Neuronal stem cell (in vitro differentiated cells): ENCODE data around the gene NCK1.

Experiments used
- DNase-seq: peaks from one replicate; pipeline ENCODE4 v3.0.0-alpha.2; 2013; ENCODE audit warnings: low spot score
- H2AFZ ChIP-seq: one replicate; pipeline ENCODE4 v1.6.1; 2013; ENCODE audit warnings: mild to moderate bottlenecking, low read length, inconsistent platforms
- H2AK5ac ChIP-seq: 2 replicates; pipeline ENCODE4 v1.6.1; 2013; ENCODE audit warnings: low read depth, mild to moderate bottlenecking, inconsistent platforms, low read length, moderate library complexity, mixed read lengths
- H2BK120ac ChIP-seq: 2 replicates; pipeline ENCODE4 v1.6.1; 2013; ENCODE audit warnings: low read depth, mild to moderate bottlenecking, inconsistent platforms, low read length, moderate library complexity, mixed read lengths
- H2BK12ac ChIP-seq: one replicate; pipeline ENCODE4 v1.6.1; 2013; ENCODE audit warnings: low read length, inconsistent platforms
- H2BK15ac ChIP-seq: 2 replicates; pipeline ENCODE4 v1.6.1; 2013; ENCODE audit warnings: mild to moderate bottlenecking, low read length, inconsistent platforms, mixed read lengths
- H2BK5ac ChIP-seq: one replicate; pipeline ENCODE4 v1.6.1; 2013; ENCODE audit warnings: inconsistent platforms, mild to moderate bottlenecking, low read length, moderate library complexity
- H3K14ac ChIP-seq: one replicate; pipeline ENCODE4 v1.6.1; 2013; ENCODE audit warnings: low read length, inconsistent platforms
- H3K18ac ChIP-seq: 2 replicates; pipeline ENCODE4 v1.6.1; 2013; ENCODE audit warnings: low read length, inconsistent platforms
- H3K23ac ChIP-seq: 2 replicates; pipeline ENCODE4 v1.6.1; 2013; ENCODE audit warnings: low read depth, mild to moderate bottlenecking, mixed read lengths, low read length, inconsistent platforms; ENCODE audit not compliant: poor library complexity
- H3K27ac ChIP-seq: replicated peaks from 3 replicates; pipeline ENCODE4 v1.5.1; 2013; ENCODE audit warnings: low read length, inconsistent platforms
- H3K27me3 ChIP-seq, 3 experiments: 2 replicates each; pipeline ENCODE4 v1.6.1; 2013; ENCODE audit warnings: low read length in 3 of 3, mild to moderate bottlenecking in 2 of 3, inconsistent platforms in 1 of 3, low read depth in 1 of 3, mixed read lengths in 1 of 3, moderate library complexity in 1 of 3; ENCODE audit not compliant: control insufficient read depth in 3 of 3, insufficient read depth in 3 of 3
- H3K36me3 ChIP-seq, 2 donors: replicated peaks in 1 of 2; 2 replicates each; pipeline ENCODE4 v1.6.1; 2013; ENCODE audit warnings: low read length in 2 of 2; ENCODE audit not compliant: control insufficient read depth in 2 of 2, insufficient read depth in 2 of 2
- H3K4ac ChIP-seq: 2 replicates; pipeline ENCODE4 v1.6.1; 2013; ENCODE audit warnings: inconsistent platforms, mild to moderate bottlenecking, low read length, moderate library complexity
- H3K4me1 ChIP-seq, 2 donors: 1 replicate in 1 of 2; 2 replicates in 1 of 2; pipeline ENCODE4 v1.6.1; 2013; ENCODE audit warnings: low read length in 2 of 2, low read depth in 1 of 2; ENCODE audit not compliant: control insufficient read depth in 2 of 2, insufficient read depth in 1 of 2
- H3K4me2 ChIP-seq: one replicate; pipeline ENCODE4 v1.6.1; 2013; ENCODE audit warnings: mild to moderate bottlenecking, low read length, inconsistent platforms; ENCODE audit not compliant: insufficient read depth, poor library complexity, severe bottlenecking
- H3K4me3 ChIP-seq, 2 donors: 2 replicates each; pipeline ENCODE4 v1.5.1; 2013; ENCODE audit warnings: low read length in 2 of 2, mild to moderate bottlenecking in 2 of 2, inconsistent platforms in 1 of 2, moderate library complexity in 1 of 2
- H3K79me1 ChIP-seq: one replicate; pipeline ENCODE4 v1.6.1; 2013; ENCODE audit warnings: low read depth, mild to moderate bottlenecking, inconsistent platforms, low read length, moderate library complexity
- H3K9ac ChIP-seq: one replicate; pipeline ENCODE4 v1.6.1; 2013; ENCODE audit warnings: mild to moderate bottlenecking, low read depth, low read length, inconsistent platforms; ENCODE audit not compliant: poor library complexity
- H3K9me3 ChIP-seq, 2 donors: replicated peaks in 1 of 2; 2 replicates each; pipeline versions ENCODE3 to v1.6.1; 2013; ENCODE audit warnings: low read length in 2 of 2, mild to moderate bottlenecking in 2 of 2, inconsistent platforms in 1 of 2, low read depth in 1 of 2, mixed read lengths in 1 of 2, moderate library complexity in 1 of 2; ENCODE audit not compliant: control insufficient read depth in 2 of 2, insufficient read depth in 1 of 2
- H4K8ac ChIP-seq: one replicate; pipeline ENCODE4 v1.6.1; 2013; ENCODE audit warnings: low read depth, mild to moderate bottlenecking, inconsistent platforms, low read length, moderate library complexity
- H4K91ac ChIP-seq: one replicate; pipeline ENCODE4 v1.6.1; 2013; ENCODE audit warnings: low read length, low read depth, mild to moderate bottlenecking, inconsistent platforms; ENCODE audit not compliant: poor library complexity
- WGBS, 2 donors: extraction: QIAGEN DNeasy Blood & Tissue Kit; methylation state at CpG; one replicate each; pipeline ENCODE4 v1.1.7; 2013; ENCODE audit warnings: missing lambda C conversion rate in 2 of 2, mixed read lengths in 1 of 2; ENCODE audit not compliant: insufficient read length in 2 of 2, insufficient replicate concordance in 1 of 2; ENCODE audit errors: extremely low coverage in 2 of 2; 5-methylcytosine and 5-hydroxymethylcytosine counted together

Gene NCK1

GRCh38 chr3:136958939-136959338 is 96.9 kb downstream of the NCK1 start:
- Histone ChIP-seq H3K4me3 (no peak overlapping the region), H3K9ac (no peak overlapping the region), H2BK120ac (no peak overlapping the region), H3K18ac (no peak overlapping the region), H3K27me3 (no peaks in the 10 kb centered on the region), H3K4ac (no peak overlapping the region), H3K23ac (no peak overlapping the region), H3K79me1 (no peaks in the 10 kb centered on the region), H2AK5ac (no peak overlapping the region), H3K4me2 (no peak overlapping the region), H2BK12ac (no peak overlapping the region), H3K36me3 (peaks cover 2 to 4% of the 10 kb centered on the region in 2 donors), H2BK15ac (no peak overlapping the region), H2AFZ (no peak overlapping the region), H3K9me3 (no peaks in the 10 kb centered on the region), H2BK5ac (no peak overlapping the region), H3K4me1 (peaks cover 0 to 4% of the 10 kb centered on the region in 2 donors), H3K14ac (no peak overlapping the region), H4K91ac (no peak overlapping the region), H3K27ac (no peak overlapping the region), H4K8ac (no peak overlapping the region)
- WGBS, 2 donors: no CpG with 5 or more reads among the region's 2 CpGs
- DNase-seq: no peak

DNA sequence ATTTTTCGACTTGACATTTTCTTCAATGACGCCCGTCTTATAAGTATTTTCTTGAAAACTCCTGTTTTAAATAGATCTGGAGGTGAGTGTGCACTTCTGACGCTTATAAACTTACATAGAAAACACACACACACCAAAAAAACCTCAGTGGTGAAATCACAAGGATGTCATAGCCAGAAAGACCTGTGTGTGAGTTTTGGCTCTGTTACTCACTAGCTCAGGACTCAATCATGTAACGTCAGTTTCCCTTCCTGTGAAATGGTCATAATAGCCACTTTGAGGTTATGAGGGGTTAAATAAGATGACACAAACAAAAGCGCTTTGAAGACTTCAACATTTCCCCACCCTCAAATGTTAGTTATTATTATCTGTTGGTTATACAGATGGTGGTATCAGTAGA is 97.6 kb downstream of the NCK1 start:
- H3K79me1 ChIP-seq: no peaks in the 10 kb centered on the region
- DNase-seq: no peak
- H3K9me3 ChIP-seq: no peaks in the 10 kb centered on the region
- H3K23ac ChIP-seq: no peak overlapping the region
- H4K91ac ChIP-seq: no peak overlapping the region
- H3K4me2 ChIP-seq: no peak overlapping the region
- no peak overlapping the region for H3K4ac ChIP-seq
- H4K8ac ChIP-seq: no peak overlapping the region
- no peak overlapping the region for H2AFZ ChIP-seq
- H3K4me1 ChIP-seq: peaks cover 0 to 4% of the 10 kb centered on the region in 2 donors
- no CpG with 5 or more reads among the region's 6 CpGs for WGBS, 2 donors
- H2BK120ac ChIP-seq: no peak overlapping the region
- H3K27me3 ChIP-seq: no peaks in the 10 kb centered on the region
- no peak overlapping the region for H2BK15ac ChIP-seq
- H3K4me3 ChIP-seq: no peak overlapping the region
- H3K27ac ChIP-seq: no peak overlapping the region
- no peak overlapping the region for H2BK12ac ChIP-seq
- H3K36me3 ChIP-seq: peaks cover 2 to 4% of the 10 kb centered on the region in 2 donors
- no peak overlapping the region for H3K18ac ChIP-seq
- no peak overlapping the region for H3K9ac ChIP-seq
- no peak overlapping the region for H2BK5ac ChIP-seq
- H2AK5ac ChIP-seq: no peak overlapping the region
- H3K14ac ChIP-seq: no peak overlapping the region

DNA sequence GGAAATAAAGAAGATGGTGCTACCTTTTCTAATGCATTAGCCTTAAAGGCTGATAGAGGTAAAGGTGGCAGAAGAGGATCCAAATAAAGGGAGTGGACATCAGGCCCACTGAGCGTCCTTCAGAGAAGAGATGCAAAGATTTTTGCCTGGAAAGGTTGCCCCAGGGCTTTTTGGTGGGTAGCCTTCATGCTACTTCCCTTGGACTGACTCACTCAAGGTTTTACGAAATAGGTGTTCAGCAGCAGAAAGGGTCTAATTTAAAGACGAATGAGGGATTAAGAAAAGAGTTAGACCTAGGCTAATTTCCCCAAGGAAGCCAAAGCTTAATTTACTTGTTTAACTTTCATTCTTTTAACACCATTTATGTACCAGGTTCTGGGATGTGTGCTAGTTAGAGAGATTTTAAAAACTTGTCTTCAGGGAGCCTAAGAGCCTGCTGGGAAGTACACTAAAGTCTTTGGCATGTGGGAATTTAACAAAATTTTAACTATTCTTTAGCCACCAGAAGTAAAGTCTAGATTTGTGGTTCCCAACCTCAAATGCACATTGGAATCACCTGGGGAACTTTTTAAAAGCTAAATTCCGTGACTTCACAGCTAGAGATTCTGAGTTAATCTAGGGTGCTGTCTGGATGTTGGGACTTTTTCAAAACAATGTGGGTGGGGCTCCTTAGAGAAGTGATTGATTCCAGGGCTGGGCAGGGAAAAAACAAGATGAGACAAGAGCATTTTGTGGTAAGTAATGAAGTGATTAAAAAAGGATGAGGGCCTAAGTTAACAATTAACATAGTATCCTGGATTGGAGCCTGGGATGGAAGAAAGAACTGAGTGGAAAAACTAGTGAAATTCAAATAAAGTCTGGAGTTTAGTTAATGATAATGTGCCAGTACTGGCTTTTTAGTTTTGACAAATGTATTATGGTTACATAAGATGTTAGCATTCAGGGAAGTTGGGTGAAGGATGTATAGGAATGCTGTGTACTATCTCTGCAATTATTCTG is 99.1 kb downstream of the NCK1 start:
- H3K4ac ChIP-seq: no peak overlapping the region
- H3K9ac ChIP-seq: no peak overlapping the region
- WGBS, 2 donors: no CpG with 5 or more reads among the region's 4 CpGs
- H3K23ac ChIP-seq: no peak overlapping the region
- H2BK5ac ChIP-seq: no peak overlapping the region
- no peak overlapping the region for H2BK120ac ChIP-seq
- H3K4me1 ChIP-seq: peaks cover 0 to 2% of the 10 kb centered on the region in 2 donors
- H2AK5ac ChIP-seq: no peak overlapping the region
- H3K4me3 ChIP-seq: no peak overlapping the region
- no peak overlapping the region for H3K18ac ChIP-seq
- H3K27me3 ChIP-seq: no peaks in the 10 kb centered on the region
- no peaks in the 10 kb centered on the region for H3K9me3 ChIP-seq
- no peak overlapping the region for H4K8ac ChIP-seq
- no peak for DNase-seq
- no peak overlapping the region for H2BK12ac ChIP-seq
- no peak overlapping the region for H3K4me2 ChIP-seq
- H3K14ac ChIP-seq: no peak overlapping the region
- no peak overlapping the region for H3K27ac ChIP-seq
- H2BK15ac ChIP-seq: no peak overlapping the region
- no peaks in the 10 kb centered on the region for H3K36me3 ChIP-seq
- H3K79me1 ChIP-seq: no peaks in the 10 kb centered on the region
- H2AFZ ChIP-seq: no peak overlapping the region
- no peak overlapping the region for H4K91ac ChIP-seq

GRCh38 chr3:136962927-136963326 is 100.9 kb downstream of the NCK1 start:
- Histone ChIP-seq H2BK120ac (no peak overlapping the region), H3K79me1 (no peaks in the 10 kb centered on the region), H4K8ac (no peak overlapping the region), H3K18ac (no peak overlapping the region), H2AFZ (no peak overlapping the region), H3K14ac (no peak overlapping the region), H3K27ac (no peak overlapping the region), H3K4ac (no peak overlapping the region), H2BK12ac (no peak overlapping the region), H3K9me3 (no peaks in the 10 kb centered on the region), H3K9ac (no peak overlapping the region), H3K27me3 (no peaks in the 10 kb centered on the region), H3K4me1 (no peaks in the 10 kb centered on the region), H4K91ac (no peak overlapping the region), H3K23ac (no peak overlapping the region), H2AK5ac (no peak overlapping the region), H2BK5ac (no peak overlapping the region), H3K36me3 (no peaks in the 10 kb centered on the region), H3K4me2 (no peak overlapping the region), H2BK15ac (no peak overlapping the region), H3K4me3 (no peak overlapping the region)
- DNase-seq: no peak
- WGBS, 2 donors: no CpG with 5 or more reads among the region's 1 CpG
